Measurements from ENCODE around the gene FBLN2. TPM values are rescaled to one million over a fixed set of nuclear protein-coding genes. Genes with fewer than 3 reads are reported as not detected.

FBLN2 gene
- total and polyA plus RNA-seq, 5 donors = 124 to 323 (median 257) TPM

DNA sequence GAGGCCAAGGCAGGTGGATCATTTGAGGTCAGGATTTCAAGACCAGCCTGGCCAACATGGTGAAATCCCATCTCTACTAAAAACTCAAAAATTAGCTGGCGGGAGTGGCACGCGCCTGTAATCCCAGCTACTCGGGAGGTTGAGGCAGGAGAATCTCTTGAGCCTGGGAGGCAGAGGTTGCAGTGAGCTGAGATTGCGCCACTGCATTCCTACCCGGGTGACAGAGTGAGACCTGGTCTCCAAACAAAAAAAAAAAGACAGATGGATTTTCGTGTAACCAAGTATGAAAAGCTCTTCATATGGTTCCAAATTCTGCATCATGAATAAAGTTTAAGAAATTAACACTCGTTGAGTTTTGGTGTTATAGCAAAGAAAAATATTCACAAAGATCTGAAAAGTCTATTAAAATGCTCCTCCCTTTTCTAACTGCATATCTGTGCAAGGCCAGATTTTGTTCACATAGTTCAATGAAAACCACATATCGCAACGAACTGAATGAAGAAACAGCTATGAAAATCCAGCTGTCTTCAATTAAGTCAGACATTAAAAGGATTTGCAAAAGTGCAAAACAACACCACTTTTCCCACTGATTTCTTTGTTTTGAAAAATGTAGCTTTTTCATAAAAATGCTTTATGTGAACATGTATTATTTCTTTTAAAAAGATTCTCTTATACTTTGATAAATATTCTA, 23.8 kb upstream of the FBLN2 start:
- 79% methylated on average over 10 of the region's 10 CpGs for WGBS
- intact Hi-C loops (cut with DNase I) = no loop called here
- DNase-seq (peak in 1 of 3 donors; percentile 51), ATAC-seq (no peak)
- no peaks in the 10 kb centered on the region for H3K4me1 ChIP-seq (ENCODE audit: control insufficient read depth, insufficient read depth, low read length)
- H3K27me3 ChIP-seq (ENCODE audit: control insufficient read depth, insufficient read depth) = no peaks in the 10 kb centered on the region
- H3K9me3 ChIP-seq (ENCODE audit: control insufficient read depth, low read length) = no peaks in the 10 kb centered on the region
- no peak overlapping the region for H3K27ac ChIP-seq (ENCODE audit: low read length)
- no peak overlapping the region for H3K4me3 ChIP-seq (ENCODE audit: low read length)

GRCh38 chr3:13525827-13526625, 22.9 kb upstream of the FBLN2 start:
- Histone ChIP-seq H3K4me3 (ENCODE audit: low read length) (no peak overlapping the region), H3K27ac (ENCODE audit: low read length) (peak overlapping the region; percentile 53), H3K9me3 (ENCODE audit: control insufficient read depth, low read length) (no peaks in the 10 kb centered on the region), H3K4me1 (ENCODE audit: control insufficient read depth, insufficient read depth, low read length) (no peaks in the 10 kb centered on the region), H3K27me3 (ENCODE audit: control insufficient read depth, insufficient read depth) (no peaks in the 10 kb centered on the region)
- DNase-seq (peak in 1 of 3 donors; percentile 72), ATAC-seq (peak in 1 of 2 donors; percentile 30)
- intact Hi-C loops (cut with DNase I) = no loop called here
- WGBS = 61% methylated on average over 20 of the region's 20 CpGs

- H3K27ac ChIP-seq (ENCODE audit: low read length) = peak overlapping the region; percentile 53
- DNase-seq (peak in 1 of 3 donors; percentile 33), ATAC-seq (no peak)
- intact Hi-C loops (cut with DNase I) = no loop called here
- 77% methylated on average over 5 of the region's 5 CpGs for WGBS
- H3K4me3 ChIP-seq (ENCODE audit: low read length) = no peak overlapping the region
- no peaks in the 10 kb centered on the region for H3K27me3 ChIP-seq (ENCODE audit: control insufficient read depth, insufficient read depth)
- no peaks in the 10 kb centered on the region for H3K4me1 ChIP-seq (ENCODE audit: control insufficient read depth, insufficient read depth, low read length)
- H3K9me3 ChIP-seq (ENCODE audit: control insufficient read depth, low read length) = no peaks in the 10 kb centered on the region
These were observed 22.3 kb upstream of the FBLN2 start for GRCh38 chr3:13526626-13526949.

DNA sequence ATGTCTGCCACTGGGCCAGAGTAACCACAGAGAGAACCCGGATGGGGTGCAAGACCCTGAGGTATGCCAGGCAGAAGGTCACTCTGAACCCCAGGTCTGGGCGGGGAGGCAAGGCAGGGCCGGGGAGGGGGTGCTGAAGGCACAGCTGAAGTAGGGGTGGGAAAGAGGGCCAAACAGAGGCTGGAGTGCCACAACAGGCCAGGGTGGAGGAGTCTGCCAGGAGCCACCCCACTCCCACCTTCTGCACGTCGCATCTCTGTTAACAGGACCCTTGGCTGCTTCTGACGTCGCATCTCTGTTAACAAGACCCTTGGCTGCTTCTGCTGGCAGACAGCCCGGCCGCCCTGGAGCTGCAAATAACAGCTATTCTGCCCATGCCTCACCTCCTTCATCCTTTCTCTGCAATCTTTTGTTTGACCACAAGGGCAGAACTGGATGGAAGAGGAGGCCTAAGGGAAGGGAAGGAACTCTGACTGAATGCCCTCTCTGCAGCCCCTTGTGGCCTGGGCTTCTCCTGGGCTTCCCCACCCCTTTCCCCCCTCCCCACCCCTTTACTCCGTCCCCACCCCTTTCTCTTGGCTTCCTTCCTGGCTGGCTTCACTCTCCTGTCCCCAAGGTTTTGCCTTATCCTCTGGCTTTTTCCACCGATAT, 20.6 kb upstream of the FBLN2 start:
- Histone ChIP-seq H3K4me1 (ENCODE audit: control insufficient read depth, insufficient read depth, low read length) (peaks cover 3% of the 10 kb centered on the region), H3K4me3 (ENCODE audit: low read length) (no peak overlapping the region), H3K27ac (ENCODE audit: low read length) (no peak overlapping the region), H3K9me3 (ENCODE audit: control insufficient read depth, low read length) (no peaks in the 10 kb centered on the region), H3K27me3 (ENCODE audit: control insufficient read depth, insufficient read depth) (no peaks in the 10 kb centered on the region)
- intact Hi-C loops (cut with DNase I) = no loop called here
- DNase-seq (peak; percentile 73 to 91 (median 87)), ATAC-seq (peak; percentile 64 to 66)
- 46% methylated on average over 11 of the region's 11 CpGs for WGBS

GRCh38 chr3:13529196-13530112, 19.5 kb upstream of the FBLN2 start:
- intact Hi-C loops (cut with DNase I) = no loop called here
- DNase-seq (peak in 2 of 3 donors; percentile 13 to 34), ATAC-seq (no peak)
- Histone ChIP-seq H3K4me1 (ENCODE audit: control insufficient read depth, insufficient read depth, low read length) (peaks cover 9% of the 10 kb centered on the region), H3K27me3 (ENCODE audit: control insufficient read depth, insufficient read depth) (no peaks in the 10 kb centered on the region), H3K4me3 (ENCODE audit: low read length) (no peak overlapping the region), H3K27ac (ENCODE audit: low read length) (peak overlapping the region; percentile 32), H3K9me3 (ENCODE audit: control insufficient read depth, low read length) (no peaks in the 10 kb centered on the region)
- 67% methylated on average over 5 of the region's 5 CpGs for WGBS

- no peaks in the 10 kb centered on the region for H3K9me3 ChIP-seq (ENCODE audit: control insufficient read depth, low read length)
- peak overlapping the region; percentile 28 for H3K27ac ChIP-seq (ENCODE audit: low read length)
- H3K4me1 ChIP-seq (ENCODE audit: control insufficient read depth, insufficient read depth, low read length) = peaks cover 9% of the 10 kb centered on the region
- H3K4me3 ChIP-seq (ENCODE audit: low read length) = no peak overlapping the region
- no peaks in the 10 kb centered on the region for H3K27me3 ChIP-seq (ENCODE audit: control insufficient read depth, insufficient read depth)
- ATAC-seq (peak in 1 of 2 donors; percentile 52), DNase-seq (peak; percentile 35 to 86 (median 82))
- intact Hi-C loops (cut with DNase I) = no loop called here
- WGBS = 59% methylated on average over 12 of the region's 12 CpGs
These were observed 18.5 kb upstream of the FBLN2 start for GRCh38 chr3:13530241-13531009.

GRCh38 chr3:13532085-13532484, 16.8 kb upstream of the FBLN2 start:
- intact Hi-C loops (cut with DNase I) = no loop called here
- Histone ChIP-seq H3K9me3 (ENCODE audit: control insufficient read depth, low read length) (no peaks in the 10 kb centered on the region), H3K27ac (ENCODE audit: low read length) (peak overlapping the region; percentile 21), H3K4me1 (ENCODE audit: control insufficient read depth, insufficient read depth, low read length) (peaks cover 15% of the 10 kb centered on the region), H3K27me3 (ENCODE audit: control insufficient read depth, insufficient read depth) (no peaks in the 10 kb centered on the region), H3K4me3 (ENCODE audit: low read length) (no peak overlapping the region)
- peak; percentile 38 to 56 for ATAC-seq
- DNase-seq = peak; percentile 57 to 87 (median 79)
- 64% methylated on average over 9 of the region's 9 CpGs for WGBS

- Histone ChIP-seq H3K27me3 (ENCODE audit: control insufficient read depth, insufficient read depth) (no peaks in the 10 kb centered on the region), H3K27ac (ENCODE audit: low read length) (peak overlapping the region; percentile 21), H3K4me3 (ENCODE audit: low read length) (no peak overlapping the region), H3K9me3 (ENCODE audit: control insufficient read depth, low read length) (no peaks in the 10 kb centered on the region), H3K4me1 (ENCODE audit: control insufficient read depth, insufficient read depth, low read length) (peaks cover 15% of the 10 kb centered on the region)
- intact Hi-C loops (cut with DNase I) = no loop called here
- DNase-seq = peak; percentile 66 to 89 (median 81)
- ATAC-seq = peak; percentile 21 to 39
- WGBS = 74% methylated on average over 5 of the region's 5 CpGs
These were observed 16.3 kb upstream of the FBLN2 start for GRCh38 chr3:13532631-13533030.

DNA sequence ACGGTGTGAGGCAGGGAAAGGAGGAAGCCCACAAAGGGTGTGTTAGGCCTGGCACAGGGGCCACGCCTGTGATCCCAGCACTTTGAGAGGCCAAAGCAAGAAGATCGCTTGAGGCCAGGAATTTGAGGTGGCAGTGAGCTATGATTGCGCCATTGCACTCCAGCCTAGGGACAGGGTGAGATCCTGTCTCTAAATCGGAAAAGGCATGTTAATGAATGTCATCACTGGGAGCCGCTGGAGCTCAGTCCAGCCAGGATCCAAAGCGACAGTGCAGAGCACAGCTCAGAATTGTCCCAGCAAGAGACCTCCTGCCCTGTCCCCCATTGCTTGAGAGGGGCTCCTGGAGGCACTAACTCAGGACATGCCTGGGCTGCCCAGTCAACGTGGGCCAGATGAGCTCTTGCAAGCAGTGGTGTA, 15.0 kb upstream of the FBLN2 start:
- Histone ChIP-seq H3K27me3 (ENCODE audit: control insufficient read depth, insufficient read depth) (no peaks in the 10 kb centered on the region), H3K27ac (ENCODE audit: low read length) (peak overlapping the region; percentile 83), H3K9me3 (ENCODE audit: control insufficient read depth, low read length) (no peaks in the 10 kb centered on the region), H3K4me3 (ENCODE audit: low read length) (no peak overlapping the region), H3K4me1 (ENCODE audit: control insufficient read depth, insufficient read depth, low read length) (peaks cover 15% of the 10 kb centered on the region)
- WGBS = 50% methylated on average over 8 of the region's 8 CpGs
- DNase-seq = peak; percentile 19 to 73 (median 59)
- peak in 1 of 2 donors; percentile 38 for ATAC-seq
- intact Hi-C loops (cut with DNase I) = no loop called here

DNA sequence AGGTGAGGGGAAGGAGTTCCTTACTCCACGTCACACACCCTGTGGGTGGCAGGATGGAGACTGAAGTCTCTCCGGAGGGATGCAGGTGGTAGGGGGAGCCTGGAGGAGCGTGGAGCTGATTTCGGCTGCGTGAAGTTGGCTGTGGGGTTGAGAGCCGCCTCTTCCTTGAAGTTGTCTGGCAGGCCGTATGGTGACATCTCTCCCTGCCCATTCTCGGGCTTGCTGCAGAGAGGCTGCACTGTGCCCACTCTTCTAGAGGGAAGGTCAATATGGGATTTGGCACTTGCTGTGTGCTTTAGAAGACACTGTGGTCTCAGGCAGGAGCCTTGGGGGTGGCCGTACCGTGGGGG, 13.4 kb upstream of the FBLN2 start:
- no peak overlapping the region for H3K27ac ChIP-seq (ENCODE audit: low read length)
- DNase-seq = no peak
- no peaks in the 10 kb centered on the region for H3K9me3 ChIP-seq (ENCODE audit: control insufficient read depth, low read length)
- peaks cover 19% of the 10 kb centered on the region for H3K4me1 ChIP-seq (ENCODE audit: control insufficient read depth, insufficient read depth, low read length)
- intact Hi-C loops (cut with DNase I) = no loop called here
- WGBS = 85% methylated on average over 10 of the region's 10 CpGs
- no peaks in the 10 kb centered on the region for H3K27me3 ChIP-seq (ENCODE audit: control insufficient read depth, insufficient read depth)
- no peak for ATAC-seq
- no peak overlapping the region for H3K4me3 ChIP-seq (ENCODE audit: low read length)

Measured in right cardiac atrium (tissue), 5 donors.